ENCODE measurements around the gene EZH2. TPM values are rescaled to one million over a fixed set of nuclear protein-coding genes. Genes with fewer than 3 reads are reported as not detected.
A peak's percentile ranks its signal among the peaks of the same experiment; 100 is the strongest.

EZH2 gene
- total RNA-seq, 4 donors from 2014 or later = 9.5 to 16.3 (median 11.3) TPM

DNA sequence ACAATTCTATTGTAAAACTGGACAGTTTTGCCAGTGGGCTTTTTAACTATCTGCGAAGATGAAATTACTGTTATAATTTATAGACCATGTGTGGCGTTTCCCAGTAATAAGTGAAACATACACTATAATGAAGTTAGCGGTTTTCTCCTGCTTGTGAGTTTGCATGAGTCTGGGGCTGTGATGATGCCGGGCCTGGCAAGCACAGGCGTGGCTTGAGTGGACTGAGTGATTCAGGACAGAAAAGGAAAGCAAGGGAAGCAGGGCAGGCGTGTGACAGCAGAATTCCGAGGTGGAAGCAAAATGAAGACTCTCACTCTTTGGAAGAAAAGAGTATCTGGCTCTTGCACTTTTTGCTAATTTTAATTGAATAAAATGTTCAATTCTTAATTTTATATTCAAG is 94.9 kb downstream of the EZH2 start:
- no peak overlapping the region for H3K4me3 ChIP-seq (ENCODE audit: low read depth, poor library complexity, severe bottlenecking)
- intact Hi-C loops (cut with DNase I; ENCODE audit: low total_unique reads) = no loop called here
- 90 to 94% methylated on average over 7 of the region's 7 CpGs for WGBS, 2 donors
- DNase-seq (ENCODE audit: low spot score in 2 of 2) = no peak
- TF ChIP-seq POLR2A (IDR thresholded peaks at IDR 0.05) = no peak
- TF ChIP-seq, protein P1, sequence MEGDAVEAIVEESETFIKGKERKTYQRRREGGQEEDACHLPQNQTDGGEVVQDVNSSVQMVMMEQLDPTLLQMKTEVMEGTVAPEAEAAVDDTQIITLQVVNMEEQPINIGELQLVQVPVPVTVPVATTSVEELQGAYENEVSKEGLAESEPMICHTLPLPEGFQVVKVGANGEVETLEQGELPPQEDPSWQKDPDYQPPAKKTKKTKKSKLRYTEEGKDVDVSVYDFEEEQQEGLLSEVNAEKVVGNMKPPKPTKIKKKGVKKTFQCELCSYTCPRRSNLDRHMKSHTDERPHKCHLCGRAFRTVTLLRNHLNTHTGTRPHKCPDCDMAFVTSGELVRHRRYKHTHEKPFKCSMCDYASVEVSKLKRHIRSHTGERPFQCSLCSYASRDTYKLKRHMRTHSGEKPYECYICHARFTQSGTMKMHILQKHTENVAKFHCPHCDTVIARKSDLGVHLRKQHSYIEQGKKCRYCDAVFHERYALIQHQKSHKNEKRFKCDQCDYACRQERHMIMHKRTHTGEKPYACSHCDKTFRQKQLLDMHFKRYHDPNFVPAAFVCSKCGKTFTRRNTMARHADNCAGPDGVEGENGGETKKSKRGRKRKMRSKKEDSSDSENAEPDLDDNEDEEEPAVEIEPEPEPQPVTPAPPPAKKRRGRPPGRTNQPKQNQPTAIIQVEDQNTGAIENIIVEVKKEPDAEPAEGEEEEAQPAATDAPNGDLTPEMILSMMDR (IDR thresholded peaks at IDR 0.05) = no peak

DNA sequence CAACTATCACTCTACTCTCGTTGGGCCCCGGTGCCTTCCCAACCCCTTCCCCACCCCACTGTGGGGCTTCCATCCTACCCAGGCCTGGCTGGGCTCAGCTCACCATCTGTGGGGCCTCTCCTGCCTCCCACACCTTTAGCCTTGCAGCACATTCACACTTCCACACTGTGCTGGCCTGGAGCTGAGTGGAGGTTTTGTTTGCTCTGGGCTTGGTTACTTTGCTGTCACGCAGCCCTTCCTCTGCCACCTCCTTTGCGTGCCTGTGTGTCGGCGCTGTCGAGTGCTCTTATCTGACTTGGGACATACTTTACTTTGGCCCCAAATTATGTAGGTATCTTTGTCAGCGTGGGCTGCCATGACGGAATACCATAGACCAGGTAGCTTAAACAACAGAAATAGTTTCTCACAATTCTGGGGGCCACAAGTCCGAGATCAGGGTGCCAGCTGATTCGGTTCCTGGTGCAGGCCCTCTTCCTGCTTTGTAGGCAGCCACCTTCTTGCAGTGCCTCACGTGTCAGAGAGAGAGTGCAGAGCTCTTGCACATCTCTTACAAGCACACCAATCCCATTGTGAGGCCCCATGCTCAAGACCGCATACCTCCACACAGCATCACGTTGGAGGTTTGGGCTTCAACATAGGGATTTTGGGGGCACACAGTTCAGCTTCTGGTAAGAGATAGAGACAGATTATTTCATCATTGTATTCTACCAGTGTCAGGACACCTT is 96.4 kb downstream of the EZH2 start:
- intact Hi-C loops (cut with DNase I; ENCODE audit: low total_unique reads) = no loop called here
- WGBS, 2 donors = 88 to 95% methylated on average over 14 of the region's 14 CpGs
- TF ChIP-seq, protein P1 (IDR thresholded peaks at IDR 0.05) = no peak
- H3K4me3 ChIP-seq (ENCODE audit: low read depth, poor library complexity, severe bottlenecking) = no peak overlapping the region
- DNase-seq (ENCODE audit: low spot score in 2 of 2) = no peak

DNA sequence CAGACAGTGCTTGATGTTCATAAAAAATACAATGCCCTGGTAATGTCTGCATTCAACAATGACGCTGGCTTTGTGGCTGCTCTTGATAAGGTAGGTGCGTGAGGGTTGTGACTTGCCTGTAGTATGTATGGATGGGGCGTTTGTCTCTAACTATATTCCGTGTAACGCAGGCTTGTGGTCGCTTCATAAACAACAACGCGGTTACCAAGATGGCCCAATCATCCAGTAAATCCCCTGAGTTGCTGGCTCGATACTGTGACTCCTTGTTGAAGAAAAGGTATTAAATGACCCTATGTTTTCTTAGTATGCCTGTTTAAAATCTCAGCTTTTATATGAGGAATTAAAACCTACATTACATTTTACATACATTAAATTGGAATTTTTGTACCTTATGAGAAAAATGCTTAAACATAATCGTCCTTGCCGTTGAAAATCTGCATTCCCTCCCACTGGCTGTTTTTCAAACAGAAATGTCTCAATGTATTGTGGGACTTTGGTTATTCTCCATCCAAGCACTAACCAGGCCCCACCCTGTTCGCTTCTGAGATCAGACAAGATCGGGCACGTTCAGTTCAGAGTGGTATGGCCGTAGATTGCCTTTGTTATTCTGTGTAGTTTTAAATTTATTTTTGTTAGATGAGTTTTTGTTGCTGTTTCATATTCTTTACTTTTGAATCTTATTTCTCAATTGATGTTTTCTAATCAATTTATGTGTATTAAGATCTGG is 100.1 kb downstream of the EZH2 start:
- peak in 1 of 2 donors; percentile 43 for DNase-seq (ENCODE audit: low spot score in 2 of 2)
- 72 to 80% methylated on average over 15 of the region's 15 CpGs for WGBS, 2 donors
- no peak for TF ChIP-seq POLR2A (IDR thresholded peaks at IDR 0.05)
- TF ChIP-seq, protein P1 (IDR thresholded peaks at IDR 0.05) = no peak
- H3K4me3 ChIP-seq (ENCODE audit: low read depth, poor library complexity, severe bottlenecking) = no peak overlapping the region
- intact Hi-C loops (cut with DNase I; ENCODE audit: low total_unique reads) = no loop called here

DNA sequence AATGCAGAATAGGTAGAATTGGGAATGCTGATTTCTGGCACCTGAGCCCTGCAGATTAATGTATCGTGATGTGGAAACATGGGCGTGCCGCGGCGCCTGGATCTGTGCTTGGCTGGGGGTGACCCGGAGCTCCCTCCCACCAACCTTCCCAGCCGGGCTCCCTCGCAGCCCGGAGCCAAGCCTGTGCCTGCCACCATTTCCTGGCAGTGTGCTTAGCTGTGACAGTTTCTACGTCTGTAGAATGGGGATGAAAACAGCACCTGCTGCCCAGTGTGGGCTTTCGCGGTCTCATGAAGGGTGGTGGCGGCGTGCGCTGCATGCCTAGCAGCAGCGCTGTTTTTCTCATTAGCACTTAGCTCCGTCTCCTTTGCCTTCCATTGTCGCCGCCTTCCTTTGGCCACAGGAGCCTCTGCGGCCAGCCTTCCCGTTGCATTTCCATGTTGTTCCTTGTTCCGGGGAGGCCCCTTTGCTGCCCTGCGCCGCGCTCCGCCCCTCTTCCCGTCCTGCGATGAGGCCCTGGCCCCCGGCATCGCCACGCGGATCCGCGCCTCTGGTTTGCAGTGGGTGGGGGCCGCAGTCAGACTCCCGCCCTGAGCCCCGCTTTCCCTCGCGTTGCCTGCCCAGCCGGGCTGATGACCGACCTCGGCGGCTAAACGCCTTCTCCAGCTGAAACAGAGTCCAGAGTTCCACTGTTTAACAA is 101.2 kb downstream of the EZH2 start:
- no peak for TF ChIP-seq POLR2A (IDR thresholded peaks at IDR 0.05)
- TF ChIP-seq, protein P1 (IDR thresholded peaks at IDR 0.05) = no peak
- intact Hi-C loops (cut with DNase I; ENCODE audit: low total_unique reads) = no loop called here
- DNase-seq (ENCODE audit: low spot score in 2 of 2) = no peak
- 86 to 89% methylated on average over 44 of the region's 44 CpGs for WGBS, 2 donors
- H3K4me3 ChIP-seq (ENCODE audit: low read depth, poor library complexity, severe bottlenecking) = no peak overlapping the region

DNA sequence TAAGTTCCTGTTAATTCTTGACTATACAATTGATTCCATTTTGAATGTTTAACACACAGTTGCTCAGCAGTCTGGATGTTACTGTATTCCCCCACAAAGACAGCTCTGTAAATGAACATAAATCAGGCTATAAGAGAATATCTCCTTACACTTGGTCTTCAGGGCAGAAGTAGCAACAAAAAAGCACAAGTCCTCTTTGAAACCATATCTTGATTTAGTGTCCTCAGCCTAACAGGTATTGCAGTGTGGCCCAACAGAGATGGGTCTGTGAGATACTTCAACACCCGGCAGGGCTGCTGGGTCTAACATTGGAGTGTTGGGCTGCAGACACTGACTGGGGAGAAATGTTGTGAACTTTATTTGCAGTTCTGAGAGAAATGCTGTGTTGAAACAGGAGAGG is 109.6 kb downstream of the EZH2 start:
- whole genome bisulfite sequencing, 2 donors = 81 to 96% methylated on average over 1 of the region's 1 CpG
- no peak for DNase-seq (ENCODE audit: low spot score in 2 of 2)
- intact Hi-C loops (cut with DNase I; ENCODE audit: low total_unique reads) = no loop called here
- TF ChIP-seq, protein P1 (IDR thresholded peaks at IDR 0.05) = no peak
- TF ChIP-seq POLR2A (IDR thresholded peaks at IDR 0.05) = no peak
- H3K4me3 ChIP-seq (ENCODE audit: low read depth, poor library complexity, severe bottlenecking) = no peak overlapping the region
